GM19324 (cell line): ENCODE measurements around the gene ITPA.

ENCODE experiments used
- ATAC-seq: cut with Tn5 transposase; IDR thresholded peaks from one replicate; pipeline ENCODE4 v1.9.1; 2021; ENCODE audit warnings: mild to moderate bottlenecking, moderate library complexity; ENCODE audit not compliant: unreplicated experiment, low FRiP score

The ITPA gene

GRCh38 chr20:3226093-3226492, 16.8 kb downstream of the ITPA start:
- ATAC-seq, result no peak

GRCh38 chr20:3226864-3227263, 17.6 kb downstream of the ITPA start:
- ATAC-seq, result no peak

GRCh38 chr20:3227506-3227905, 18.2 kb downstream of the ITPA start:
- no peak for ATAC-seq

- no peak for ATAC-seq
Observed at GRCh38 chr20:3227936-3228749, 18.8 kb downstream of the ITPA start.

GRCh38 chr20:3228750-3229032, 19.4 kb downstream of the ITPA start:
- ATAC-seq, result no peak

GRCh38 chr20:3229158-3229557, 19.9 kb downstream of the ITPA start:
- no peak for ATAC-seq

- no peak for ATAC-seq
Observed at GRCh38 chr20:3229798-3230197, 20.5 kb downstream of the ITPA start.

- ATAC-seq, result no peak
Observed at GRCh38 chr20:3231116-3231515, 21.8 kb downstream of the ITPA start.

- ATAC-seq, result no peak
Observed at GRCh38 chr20:3231889-3232588, 22.7 kb downstream of the ITPA start.

- ATAC-seq, result no peak
Observed at GRCh38 chr20:3233131-3233990, 24.1 kb downstream of the ITPA start.

GRCh38 chr20:3233991-3234498, 24.7 kb downstream of the ITPA start:
- ATAC-seq, result no peak

GRCh38 chr20:3235666-3236324, 26.5 kb downstream of the ITPA start:
- no peak for ATAC-seq

GRCh38 chr20:3237011-3237957, 28.0 kb downstream of the ITPA start:
- no peak for ATAC-seq

GRCh38 chr20:3237958-3238615, 28.8 kb downstream of the ITPA start:
- ATAC-seq, result no peak

GRCh38 chr20:3238616-3239025, 29.3 kb downstream of the ITPA start:
- ATAC-seq, result no peak

GRCh38 chr20:3239026-3239866, 29.9 kb downstream of the ITPA start, which contains the start of gene SLC4A11:
Gene SLC4A11, minus strand, starts transcription at chr20:3239190. Its CDS starts 53 bp downstream, at chr20:3239137.
- ATAC-seq, result peak; percentile 46

GRCh38 chr20:3239867-3240775, 30.8 kb downstream of the ITPA start:
- ATAC-seq, result no peak
